Gastroesophageal sphincter (tissue), 3 donors: ENCODE data around the gene LMNTD1.

Experiments used
- CTCF ChIP-seq, 4 experiments: fragments of 200-600 bp in 2 of 4; fragments of 450-650 bp in 2 of 4; sonication (generic) in 1 of 4; IDR thresholded peaks; one replicate each; pipeline ENCODE4 v1.5.1; 2017 to 2019; ENCODE audit warnings: antibody characterized with exemption in 4 of 4, mild to moderate bottlenecking in 2 of 4, moderate library complexity in 2 of 4
- EP300 ChIP-seq: sonication (generic); formaldehyde crosslinking; IDR thresholded peaks from one replicate; pipeline ENCODE4 v1.6.1; 2017; ENCODE audit warnings: antibody characterized with exemption, mild to moderate bottlenecking
- POLR2A ChIP-seq, 2 donors: fragments of 450-650 bp; IDR thresholded peaks; one replicate each; pipeline ENCODE4 v1.6.1; 2017; ENCODE audit warnings: antibody characterized with exemption in 2 of 2, mild to moderate bottlenecking in 2 of 2, moderate library complexity in 1 of 2
- POLR2AphosphoS5 ChIP-seq: sonication (generic); formaldehyde crosslinking; IDR thresholded peaks from one replicate; pipeline ENCODE4 v1.6.1; 2017; ENCODE audit warnings: antibody characterized with exemption

DNA sequence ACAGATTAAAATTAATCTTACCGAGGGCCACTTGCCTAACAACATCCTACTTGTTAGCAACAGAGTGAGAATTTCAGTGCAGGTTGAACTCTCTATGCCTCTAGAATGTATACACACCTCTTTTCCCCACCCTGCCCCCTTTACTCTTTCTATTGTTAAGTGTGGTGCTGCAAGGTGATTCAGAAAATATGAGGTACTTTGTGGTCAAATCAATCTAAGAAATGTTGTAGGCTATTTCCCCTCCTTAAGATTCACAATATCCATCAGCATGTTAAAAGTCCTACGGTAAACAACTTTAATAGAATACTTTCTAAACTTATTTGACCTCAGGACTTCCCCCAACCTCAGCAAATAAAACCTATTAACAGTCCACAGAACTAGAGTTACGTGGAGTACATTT lies 106.0 kb downstream of the LMNTD1 start:
- TF ChIP-seq POLR2AphosphoS5 (no peak), CTCF (IDR thresholded peaks at IDR 0.05) (no peak), POLR2A (IDR thresholded peaks at IDR 0.05) (no peak), EP300 (no peak)
